Measurements from ENCODE around the gene LACTBL1.
A peak's percentile ranks its signal among the peaks of the same experiment; 100 is the strongest.
"Not testable (repeated sequence)": the region's sequence is repeated elsewhere in the genome, so short reads cannot be mapped to it uniquely, and the experiment has no call there.

LACTBL1 gene

DNA sequence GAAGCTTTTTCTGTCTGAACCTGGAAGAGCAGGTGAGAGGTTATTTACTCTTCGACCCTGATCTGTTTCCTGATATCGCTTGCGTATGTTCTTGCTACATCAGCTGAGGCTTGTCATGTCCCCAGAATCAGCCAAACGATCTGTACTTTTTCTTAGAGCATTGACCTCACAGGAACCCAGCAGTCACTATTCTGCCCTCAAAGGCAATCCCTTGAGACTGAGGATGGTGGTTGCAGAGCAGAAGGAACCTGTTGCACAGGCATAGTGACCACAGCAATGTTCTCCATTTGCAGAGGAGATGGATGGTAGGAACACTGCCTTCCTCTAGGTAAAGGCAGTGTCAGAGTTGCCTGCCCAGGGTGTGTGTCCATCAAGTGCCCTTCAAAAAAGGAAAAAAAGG, 11.3 kb upstream of the LACTBL1 start:
- no peak for DNase-seq (ENCODE audit: low read depth)
- TF ChIP-seq, protein P1, sequence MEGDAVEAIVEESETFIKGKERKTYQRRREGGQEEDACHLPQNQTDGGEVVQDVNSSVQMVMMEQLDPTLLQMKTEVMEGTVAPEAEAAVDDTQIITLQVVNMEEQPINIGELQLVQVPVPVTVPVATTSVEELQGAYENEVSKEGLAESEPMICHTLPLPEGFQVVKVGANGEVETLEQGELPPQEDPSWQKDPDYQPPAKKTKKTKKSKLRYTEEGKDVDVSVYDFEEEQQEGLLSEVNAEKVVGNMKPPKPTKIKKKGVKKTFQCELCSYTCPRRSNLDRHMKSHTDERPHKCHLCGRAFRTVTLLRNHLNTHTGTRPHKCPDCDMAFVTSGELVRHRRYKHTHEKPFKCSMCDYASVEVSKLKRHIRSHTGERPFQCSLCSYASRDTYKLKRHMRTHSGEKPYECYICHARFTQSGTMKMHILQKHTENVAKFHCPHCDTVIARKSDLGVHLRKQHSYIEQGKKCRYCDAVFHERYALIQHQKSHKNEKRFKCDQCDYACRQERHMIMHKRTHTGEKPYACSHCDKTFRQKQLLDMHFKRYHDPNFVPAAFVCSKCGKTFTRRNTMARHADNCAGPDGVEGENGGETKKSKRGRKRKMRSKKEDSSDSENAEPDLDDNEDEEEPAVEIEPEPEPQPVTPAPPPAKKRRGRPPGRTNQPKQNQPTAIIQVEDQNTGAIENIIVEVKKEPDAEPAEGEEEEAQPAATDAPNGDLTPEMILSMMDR (IDR thresholded peaks at IDR 0.05; ENCODE audit: low read length, missing control alignments), result no peak
- H3K4me3 ChIP-seq (replicated peaks; ENCODE audit: low read depth, low read length), result no peak overlapping the region

DNA sequence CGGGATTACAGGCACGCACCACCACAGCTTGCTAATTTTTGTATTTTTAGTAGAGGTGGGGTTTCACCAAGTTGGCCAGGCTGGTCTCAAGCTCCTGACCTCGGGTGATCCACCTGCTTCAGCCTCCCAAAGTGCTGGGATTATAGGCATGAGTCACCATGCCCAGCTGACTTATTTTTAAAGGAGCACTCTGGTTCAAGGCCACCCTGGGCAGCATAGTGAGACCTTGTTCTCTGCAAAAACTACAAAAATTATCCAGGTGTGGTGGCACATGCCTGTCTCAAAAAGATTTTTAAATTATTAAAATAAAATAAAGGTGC, 7.8 kb upstream of the LACTBL1 start:
- not testable (repeated sequence) for H3K4me3 ChIP-seq (replicated peaks; ENCODE audit: low read depth, low read length); DNase-seq (ENCODE audit: low read depth)

DNA sequence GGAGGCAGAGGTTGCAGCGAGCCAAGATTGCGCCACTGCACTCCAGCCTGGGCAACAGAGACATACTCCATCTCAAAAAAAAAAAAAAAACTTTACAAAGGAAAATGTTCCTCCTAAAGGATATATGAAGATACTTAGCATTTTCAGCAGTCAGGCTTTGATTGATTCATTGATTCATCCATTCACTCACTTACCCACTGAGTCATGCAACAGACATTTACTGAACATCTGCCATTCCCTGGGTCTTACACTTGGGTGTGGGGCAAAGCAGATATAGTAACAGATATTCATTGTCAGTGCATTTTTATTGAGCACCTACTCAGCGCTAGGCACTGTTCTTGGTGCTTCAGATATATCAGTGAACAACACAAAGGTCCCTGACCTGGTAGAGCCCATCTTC, 5.6 kb upstream of the LACTBL1 start:
- H3K4me3 ChIP-seq (replicated peaks; ENCODE audit: low read depth, low read length), result no peak overlapping the region
- TF ChIP-seq, protein P1 (IDR thresholded peaks at IDR 0.05; ENCODE audit: low read length, missing control alignments), result no peak
- DNase-seq (ENCODE audit: low read depth), result peak; percentile 26

DNA sequence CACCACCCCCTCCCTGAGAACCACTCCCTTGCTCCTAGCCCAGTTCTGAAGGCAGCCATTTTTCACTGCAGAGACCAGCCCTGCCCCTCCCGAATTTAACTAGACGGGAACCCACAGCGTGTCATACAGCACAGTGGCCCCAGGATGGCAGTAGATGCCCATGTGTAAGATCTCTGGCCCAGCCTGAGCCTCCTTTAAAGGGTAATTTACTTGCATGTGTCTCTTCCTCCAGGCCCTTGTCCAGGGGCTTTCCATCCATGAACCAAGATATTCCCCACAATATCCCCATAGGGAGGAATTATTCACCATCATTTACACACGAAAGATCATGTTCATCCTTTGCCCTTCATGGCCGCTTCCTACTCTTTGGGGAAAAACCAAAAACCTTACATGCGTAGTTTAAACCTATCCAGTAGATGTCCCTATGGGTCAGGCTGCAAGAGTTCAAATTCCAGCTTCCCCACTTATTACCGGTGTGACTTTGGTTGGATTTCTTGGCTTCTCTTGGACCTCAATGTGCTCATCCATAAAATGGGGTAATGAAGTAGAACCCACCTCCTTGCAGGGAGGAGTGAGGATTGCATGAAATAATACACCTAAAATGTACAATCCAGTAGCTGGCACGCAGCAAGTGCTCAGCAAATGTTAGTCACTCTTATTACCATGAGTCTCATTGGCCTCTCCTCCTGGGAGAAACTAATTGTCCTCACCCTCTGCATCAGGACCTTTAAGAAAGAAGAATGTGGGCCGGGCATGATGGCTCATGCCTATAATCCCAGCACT, 4.0 kb upstream of the LACTBL1 start:
- no peak overlapping the region for H3K4me3 ChIP-seq (replicated peaks; ENCODE audit: low read depth, low read length)
- DNase-seq (ENCODE audit: low read depth), result peak; percentile 91
- TF ChIP-seq, protein P1 (IDR thresholded peaks at IDR 0.05; ENCODE audit: low read length, missing control alignments), result peak; percentile 75

DNA sequence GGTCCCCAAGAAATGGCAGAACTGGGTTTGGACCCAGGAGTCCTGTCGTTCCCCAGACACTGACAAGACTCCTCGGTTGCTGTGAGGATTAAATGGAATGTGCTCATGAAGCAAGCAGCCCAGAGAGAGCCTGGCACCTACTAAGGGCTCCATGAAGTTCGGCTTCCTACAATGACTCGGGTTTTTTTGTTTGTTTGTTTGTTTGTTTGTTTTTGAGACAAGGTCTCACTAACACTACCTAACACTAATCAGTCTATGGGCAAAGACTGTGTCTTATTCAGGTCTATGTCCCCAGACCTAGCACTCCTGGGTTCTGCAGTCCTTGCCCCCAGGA, 3.4 kb upstream of the LACTBL1 start:
- no peak for DNase-seq (ENCODE audit: low read depth)
- TF ChIP-seq, protein P1 (IDR thresholded peaks at IDR 0.05; ENCODE audit: low read length, missing control alignments), result no peak
- no peak overlapping the region for H3K4me3 ChIP-seq (replicated peaks; ENCODE audit: low read depth, low read length)

DNA sequence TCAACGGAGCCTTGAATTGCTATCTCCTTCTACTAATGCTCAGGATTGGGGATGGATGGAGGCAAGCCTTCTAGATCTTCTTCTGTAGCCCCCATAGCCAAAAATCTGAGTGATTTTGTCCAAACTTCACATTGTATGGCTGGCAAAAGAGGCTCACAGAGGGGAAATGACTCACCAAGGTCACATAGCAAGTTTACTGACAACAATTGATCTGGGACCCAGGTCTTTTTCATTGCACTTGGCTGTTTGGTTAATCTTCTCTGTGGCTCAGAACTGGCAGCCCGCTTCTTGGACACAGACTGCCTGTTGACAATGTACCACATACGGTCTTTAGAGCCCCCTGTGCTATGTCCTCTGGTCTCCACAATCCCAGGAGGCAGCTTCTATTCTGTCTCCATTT, 3.0 kb upstream of the LACTBL1 start:
- DNase-seq (ENCODE audit: low read depth), result peak; percentile 46

DNA sequence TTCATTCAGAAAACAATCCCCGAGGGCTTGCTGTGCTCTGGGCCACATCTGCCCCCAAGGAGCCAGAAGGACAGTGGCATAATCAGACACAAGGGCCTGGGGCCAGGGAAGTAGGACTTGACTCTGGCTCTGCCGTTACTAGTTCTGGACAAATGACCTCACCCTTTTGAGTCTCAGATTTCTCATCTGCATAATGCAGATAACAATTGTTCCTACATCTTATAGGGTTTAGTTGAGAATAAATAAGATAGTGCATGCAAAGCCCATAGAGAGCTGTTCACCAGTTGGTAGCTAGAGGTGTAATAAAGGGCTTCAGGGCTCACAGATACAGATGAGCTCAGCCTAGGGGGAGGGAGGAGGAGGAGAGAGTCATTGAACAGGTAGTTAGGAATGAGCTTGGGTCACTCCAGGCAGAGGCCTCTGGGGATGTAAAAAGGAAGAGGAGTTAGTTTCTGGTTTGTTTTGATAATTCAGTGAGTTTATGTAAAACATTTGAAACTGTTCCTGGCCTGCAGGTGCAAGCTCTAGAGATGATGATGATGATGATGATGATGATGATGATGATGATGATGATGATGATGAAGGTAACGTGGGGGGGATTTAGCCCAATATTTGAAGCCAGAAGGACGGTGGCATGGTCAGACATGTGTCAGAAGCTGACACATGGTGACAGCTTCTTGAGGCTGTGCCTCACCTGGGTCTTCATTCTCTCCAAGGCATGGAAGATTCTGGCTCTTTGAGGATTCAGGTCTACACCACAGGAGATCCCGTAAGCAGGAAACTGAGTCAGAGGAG, 858 bp downstream of the LACTBL1 start:
- TF ChIP-seq, protein P1 (IDR thresholded peaks at IDR 0.05; ENCODE audit: low read length, missing control alignments), result no peak
- peak; percentile 23 for DNase-seq (ENCODE audit: low read depth)
- H3K4me3 ChIP-seq (replicated peaks; ENCODE audit: low read depth, low read length), result no peak overlapping the region

More for the DNA sequence above, 3.0 kb upstream of the LACTBL1 start:
- no peak overlapping the region for H3K4me3 ChIP-seq (replicated peaks; ENCODE audit: low read depth, low read length)
- TF ChIP-seq, protein P1 (IDR thresholded peaks at IDR 0.05; ENCODE audit: low read length, missing control alignments), result no peak
